NK-92 treated with Interleukin-12 subunit alpha and Interleukin-12 subunit beta, amount 100 ng/mL, for 24 hours (cell line): Measurements from ENCODE around the gene TMEM217.
"Not testable (repeated sequence)": the region's sequence is repeated elsewhere in the genome, so short reads cannot be mapped to it uniquely, and the experiment has no call there.

Experiments used
- DNase-seq: peaks from one replicate; lab custom pipeline; 2025; lab: John Stamatoyannopoulos, UW

Gene TMEM217

DNA sequence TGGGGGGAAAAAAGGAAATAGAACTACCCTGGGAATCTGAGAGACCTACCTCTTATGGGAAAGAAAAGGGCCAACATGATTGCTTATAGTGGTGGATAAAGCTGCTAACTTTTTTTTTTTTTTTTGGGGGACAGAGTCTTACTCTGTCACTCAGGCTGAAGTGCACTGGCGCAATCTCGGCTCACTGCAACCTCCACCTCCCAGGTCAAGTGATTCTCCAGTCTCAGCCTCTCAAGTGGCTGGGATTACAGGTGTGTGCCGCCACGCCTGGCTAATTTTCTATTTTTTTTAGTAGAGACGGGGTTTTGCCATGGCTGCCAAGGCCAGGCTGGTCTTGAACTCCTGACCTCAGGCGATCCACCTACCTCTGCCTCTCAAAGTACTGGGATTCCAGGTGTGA lies 39.9 kb downstream of the TMEM217 start:
- DNase-seq: no peak

DNA sequence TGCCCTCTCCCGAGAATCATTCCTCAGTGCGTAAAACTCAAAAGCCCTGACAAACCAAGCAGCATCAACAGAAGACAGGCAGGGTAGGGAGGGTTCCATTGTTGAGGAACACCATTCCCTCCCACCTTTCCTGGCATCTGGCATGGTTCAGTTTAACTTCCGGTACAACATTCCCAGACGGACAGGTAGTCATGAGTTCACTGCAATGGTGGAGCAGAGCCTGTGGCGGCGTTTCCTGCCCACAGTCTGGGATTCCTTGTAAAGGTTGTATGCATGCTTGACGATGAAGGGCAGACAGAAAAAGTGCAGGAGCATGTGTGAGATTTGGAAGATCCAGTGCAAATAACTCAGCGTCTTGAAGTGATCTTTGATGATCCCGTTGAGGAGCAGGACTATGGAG lies 45.7 kb downstream of the TMEM217 start:
- no peak for DNase-seq

DNA sequence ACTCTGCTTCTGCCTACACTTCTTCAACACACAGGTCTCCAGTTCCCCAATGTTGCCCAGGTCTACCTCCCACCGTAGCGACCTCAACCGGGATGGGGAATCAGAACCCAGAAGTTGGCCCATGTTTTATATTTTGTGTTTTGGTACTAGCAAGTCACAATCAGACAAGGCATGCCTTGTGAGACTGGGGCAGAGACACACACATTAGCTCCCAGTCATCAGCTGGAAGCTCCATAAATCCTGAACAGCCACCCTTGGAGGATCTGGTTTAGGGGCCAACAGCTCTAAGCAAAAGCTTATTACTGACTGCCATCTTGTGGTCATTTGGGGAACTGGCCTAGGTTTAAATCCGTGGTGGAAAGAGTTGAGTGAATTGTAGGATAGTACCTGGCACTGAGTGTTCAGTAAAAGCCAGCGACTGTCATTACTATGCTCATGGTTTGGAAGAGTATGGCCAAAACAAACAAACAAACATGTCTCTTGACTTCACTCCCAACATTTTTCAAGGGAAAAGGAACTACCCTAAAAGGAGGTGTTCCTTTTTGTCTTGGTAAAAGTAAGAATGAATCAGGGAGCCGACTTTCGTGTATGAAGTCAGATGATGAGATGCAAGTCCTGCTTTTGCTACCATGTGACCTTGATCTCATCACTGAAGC lies 47.5 kb downstream of the TMEM217 start:
- DNase-seq: peak; percentile 54

DNA sequence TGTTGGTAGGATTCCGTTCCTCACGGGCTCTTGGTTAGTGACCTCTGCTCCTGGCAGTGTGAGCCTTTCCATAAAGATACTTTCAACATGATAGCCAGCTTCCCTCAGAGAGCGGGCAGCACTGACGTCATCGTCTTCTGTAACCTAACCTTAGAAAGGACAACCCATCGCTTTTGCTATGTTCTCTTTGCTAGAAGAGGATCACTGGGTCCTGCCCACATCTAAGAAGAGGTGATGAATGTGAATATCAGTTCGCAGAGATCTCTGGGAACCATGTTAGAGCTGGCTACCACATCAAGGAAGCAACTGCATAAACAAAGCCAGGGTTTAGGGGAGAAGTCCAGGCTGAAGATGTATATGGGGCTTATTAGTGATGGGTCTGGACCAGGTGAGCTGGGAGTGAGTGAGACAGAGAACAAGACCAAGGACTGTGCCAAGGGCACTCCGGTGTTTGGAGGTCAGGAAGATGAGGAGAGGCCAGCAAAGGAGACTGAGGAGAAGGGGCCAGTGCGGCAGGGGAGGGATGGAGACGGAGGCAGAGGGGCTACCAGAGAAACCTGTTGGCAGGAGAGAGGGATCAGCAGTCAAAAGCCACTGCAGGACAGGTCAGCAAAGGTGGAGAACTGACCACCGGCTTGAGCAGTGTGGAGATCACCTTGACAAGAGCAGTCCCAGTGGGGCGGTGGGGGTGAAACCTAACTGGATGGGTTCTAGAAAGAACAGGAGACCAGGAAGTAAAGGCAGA lies 48.3 kb downstream of the TMEM217 start:
- DNase-seq: no peak

DNA sequence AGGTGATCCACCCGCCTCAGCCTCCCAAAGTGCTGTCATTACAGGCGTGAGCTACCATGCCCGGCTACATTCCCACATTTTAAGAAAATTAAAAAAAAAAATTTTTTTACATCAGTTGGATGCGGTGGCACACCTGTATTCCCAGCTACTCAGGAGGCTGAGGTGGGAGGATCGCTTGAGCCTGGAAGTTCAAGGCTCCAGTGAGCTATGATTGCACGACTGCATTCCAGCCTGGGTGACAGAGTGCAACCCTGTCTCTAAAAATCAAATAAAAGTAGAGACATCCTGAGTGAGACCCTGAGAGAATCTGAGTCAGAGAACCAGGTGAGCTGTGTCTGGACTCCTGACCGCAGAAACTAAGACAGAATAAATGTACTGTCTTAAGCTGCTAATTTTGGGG lies 49.2 kb downstream of the TMEM217 start:
- DNase-seq: no peak

DNA sequence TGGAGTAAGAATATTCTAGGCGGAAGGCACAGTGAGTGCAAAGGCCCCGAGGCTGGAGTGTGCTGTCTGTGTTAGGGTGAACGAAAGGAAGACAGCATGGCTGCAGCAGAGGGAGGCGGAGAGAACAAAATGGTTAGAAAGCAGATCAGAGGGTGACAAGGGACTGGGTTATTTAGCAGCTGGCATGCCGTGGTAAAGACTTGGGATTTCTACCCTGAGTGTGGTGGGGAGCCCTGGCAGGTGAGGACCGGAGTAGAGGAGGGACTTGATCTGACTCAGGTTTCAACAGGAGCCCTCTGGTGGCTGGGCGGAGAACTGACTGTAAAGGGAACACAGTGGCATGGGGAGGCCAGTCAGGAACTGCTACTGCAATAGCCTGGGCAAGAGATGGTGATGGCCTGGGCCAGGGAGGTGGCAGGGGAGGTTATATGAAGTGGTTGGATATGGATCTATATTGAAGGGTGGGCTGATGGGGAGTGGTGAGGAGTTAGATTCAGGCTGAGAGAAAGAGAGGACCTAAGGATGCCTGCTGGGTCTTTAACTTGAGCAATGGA lies 50.0 kb downstream of the TMEM217 start:
- peak; percentile 90 for DNase-seq

DNA sequence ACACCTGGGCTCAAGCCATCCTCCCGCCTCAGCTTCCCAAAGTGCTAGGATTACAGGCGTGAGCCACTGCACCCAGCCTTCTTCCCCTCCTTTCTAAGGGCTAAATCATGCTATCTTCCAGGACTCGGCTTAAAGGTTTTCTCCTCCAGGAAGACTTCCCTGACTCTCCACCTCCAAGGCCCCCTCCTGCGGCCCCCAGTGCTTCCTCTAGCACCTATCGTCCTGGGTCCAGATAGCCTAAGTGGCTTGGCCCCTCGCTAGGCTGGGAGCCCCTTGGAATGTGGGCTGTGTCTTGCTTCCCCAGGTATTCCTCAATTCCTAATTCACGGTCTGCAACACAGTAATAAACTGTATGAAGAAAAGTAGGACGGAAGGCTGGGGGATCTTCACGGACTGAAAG lies 51.3 kb downstream of the TMEM217 start:
- DNase-seq: no peak

DNA sequence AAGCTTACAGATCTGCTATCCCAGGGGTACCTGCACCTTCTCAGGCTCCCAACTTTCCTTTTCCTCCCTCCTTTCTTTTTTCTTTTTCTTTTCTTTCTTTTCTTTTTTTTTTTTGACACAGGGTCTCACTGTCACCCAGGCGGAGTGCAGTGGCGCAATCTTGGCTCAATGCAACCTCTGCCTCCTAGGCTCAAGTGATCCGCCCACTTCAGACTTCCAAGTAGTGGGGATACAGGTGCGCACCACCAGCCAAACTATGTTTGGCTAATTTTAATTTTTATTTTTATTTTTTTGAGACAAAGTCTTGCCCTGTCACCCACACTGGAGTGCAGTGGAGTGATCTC lies 52.0 kb downstream of the TMEM217 start:
- DNase-seq: no peak

DNA sequence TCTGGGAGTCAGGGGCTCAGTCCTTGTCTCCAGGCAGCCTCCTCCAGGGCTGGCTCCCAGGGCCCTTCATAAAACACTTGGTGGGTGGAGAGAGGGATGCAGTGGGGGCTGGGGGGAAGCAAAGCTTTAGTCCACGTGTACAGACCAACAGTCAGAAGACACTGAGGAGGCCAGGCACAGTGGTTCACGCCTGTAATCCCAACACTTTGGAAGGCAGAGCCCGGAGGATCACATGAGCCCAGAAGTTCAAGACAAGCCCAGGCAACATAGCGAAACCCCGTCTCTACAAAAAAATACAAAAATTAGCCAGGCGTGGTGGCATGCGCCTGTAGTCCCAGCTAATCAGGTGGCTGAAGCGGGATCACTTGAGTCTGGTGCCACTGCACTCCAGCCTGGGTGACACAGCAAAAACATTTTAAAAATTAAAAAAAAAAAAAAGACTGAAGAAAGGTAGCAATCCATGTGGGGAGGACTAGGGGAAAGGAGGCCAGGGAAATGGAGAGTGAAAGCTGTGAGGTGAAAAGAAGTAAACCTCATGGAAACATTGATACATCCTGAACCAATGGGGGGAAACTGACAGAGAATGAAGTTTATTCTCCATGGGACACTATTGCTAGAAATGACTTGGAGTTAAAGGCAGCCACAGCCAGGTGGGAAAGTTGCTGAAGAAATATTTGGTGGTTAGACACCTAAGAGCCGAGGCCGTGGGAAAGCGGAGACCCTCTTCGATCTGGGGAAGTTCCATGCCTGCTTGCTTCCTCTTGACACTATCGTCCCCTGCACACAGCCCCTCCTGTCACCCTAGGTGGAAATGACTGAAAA lies 52.6 kb downstream of the TMEM217 start:
- DNase-seq: no peak

DNA sequence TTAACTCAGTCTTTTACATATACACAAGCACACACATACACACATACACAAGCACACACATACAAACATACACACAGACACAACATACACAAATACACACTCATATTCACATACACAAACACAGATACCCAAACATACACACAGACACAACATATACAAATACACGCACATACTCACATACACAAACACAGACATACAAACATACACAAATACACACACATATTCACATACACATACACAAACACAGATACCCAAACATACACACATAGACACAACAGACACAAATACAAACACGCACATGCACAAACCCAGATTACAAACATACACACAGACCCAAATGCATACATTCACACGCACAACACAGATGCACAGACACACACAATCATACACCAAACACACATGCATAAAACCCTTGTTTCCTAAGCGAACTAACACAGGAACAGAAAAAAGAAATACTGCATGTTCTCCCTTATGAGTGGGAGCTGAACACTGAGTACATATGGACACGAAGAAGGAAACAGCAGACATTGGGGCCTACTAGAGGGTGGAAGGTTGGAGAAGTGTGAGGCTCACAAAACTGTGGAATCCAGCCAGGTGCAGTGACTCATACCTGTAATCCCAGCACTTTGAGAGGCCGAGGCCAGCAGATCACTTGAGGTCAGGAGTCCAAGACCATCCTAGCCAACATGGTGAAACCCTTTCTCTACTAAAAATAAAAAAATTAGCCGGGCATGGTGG lies 53.8 kb downstream of the TMEM217 start:
- no peak for DNase-seq

DNA sequence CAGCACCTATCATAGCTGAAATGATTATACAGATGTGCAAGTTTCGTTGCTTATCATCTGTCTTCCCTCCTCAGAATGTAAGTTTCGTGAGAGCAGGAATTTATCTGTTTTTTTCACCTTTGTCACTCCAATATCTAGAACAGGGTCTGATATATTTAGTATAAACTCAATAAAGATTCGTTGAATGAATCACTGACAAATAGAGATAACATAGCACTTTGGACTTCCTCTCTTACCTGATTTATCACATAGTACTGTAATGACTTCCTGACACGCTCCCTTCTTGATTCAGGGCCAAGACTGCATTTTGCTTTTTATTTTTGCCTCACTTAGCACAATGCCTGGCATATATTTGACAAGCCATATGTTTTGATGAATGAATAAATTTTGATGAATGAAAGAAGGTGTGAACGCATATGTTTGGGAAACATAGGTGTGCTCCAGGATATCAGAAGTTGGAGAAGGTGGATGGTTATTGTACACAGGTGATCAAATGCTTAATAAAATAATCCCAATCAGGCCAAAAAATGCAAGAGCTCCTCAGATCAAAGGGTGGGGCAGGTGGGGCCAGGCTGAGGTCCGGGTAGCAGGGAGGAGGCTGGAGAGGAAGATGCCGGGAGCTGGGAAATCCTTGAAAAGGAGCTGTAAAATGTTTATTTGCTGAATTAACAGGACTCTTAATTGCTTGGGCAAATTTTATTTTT lies 55.0 kb downstream of the TMEM217 start:
- no peak for DNase-seq

DNA sequence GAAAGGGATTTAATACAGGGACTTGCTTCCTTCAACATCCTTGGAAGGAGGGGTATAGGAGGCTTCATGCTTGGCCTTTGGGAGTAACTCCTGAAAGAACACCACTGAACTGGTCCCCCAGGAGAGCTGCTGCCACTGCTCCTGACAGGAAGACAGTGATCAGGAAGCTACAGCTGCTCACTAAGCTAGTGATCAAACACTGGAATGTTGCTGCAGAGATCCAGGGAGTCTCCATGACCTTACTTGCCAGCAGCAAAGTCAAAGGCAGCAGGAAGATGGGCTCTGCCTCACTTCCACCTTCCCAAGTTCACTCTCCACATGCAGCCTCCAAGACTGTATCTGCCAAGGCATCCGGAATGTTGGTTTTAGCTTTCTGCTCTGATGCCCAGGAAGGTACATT lies 56.2 kb downstream of the TMEM217 start:
- DNase-seq: no peak

DNA sequence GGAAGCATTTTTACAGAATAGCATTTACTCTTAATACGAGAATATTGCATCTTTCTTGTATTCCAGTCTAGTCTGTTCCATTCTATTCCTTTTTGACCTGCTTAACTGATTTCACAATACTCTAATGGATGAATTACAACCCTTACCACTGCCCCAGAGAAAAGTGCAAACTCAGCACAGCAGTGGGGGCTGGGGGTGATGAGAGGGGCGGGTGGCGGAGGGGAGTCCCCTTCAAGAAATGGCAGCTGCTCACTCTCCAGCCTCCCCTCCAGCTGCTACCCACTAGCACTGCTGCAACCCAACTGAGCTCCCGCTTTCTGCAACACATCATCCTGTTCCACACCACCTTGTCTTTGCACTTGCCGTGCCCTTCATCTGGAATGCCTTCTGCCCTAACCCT lies 57.9 kb downstream of the TMEM217 start:
- no peak for DNase-seq

DNA sequence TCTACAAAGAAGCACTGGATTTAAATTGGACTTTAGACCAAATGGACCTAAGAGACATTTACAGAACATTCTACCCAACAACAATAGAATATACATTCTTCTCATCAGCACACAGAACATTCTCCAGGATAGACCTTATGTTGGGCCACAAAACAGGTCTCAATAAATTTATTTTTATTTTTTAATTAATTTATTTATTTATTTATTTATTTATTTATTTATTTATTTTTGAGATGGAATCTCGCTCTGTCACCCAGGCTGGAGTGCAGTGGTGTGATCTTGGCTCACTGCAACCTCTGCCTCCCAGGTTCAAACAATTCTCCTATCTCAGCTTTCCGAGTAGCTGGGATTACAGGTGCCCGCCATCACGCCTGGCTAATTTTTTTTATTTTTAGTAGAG lies 61.5 kb downstream of the TMEM217 start:
- DNase-seq: not testable (repeated sequence)

DNA sequence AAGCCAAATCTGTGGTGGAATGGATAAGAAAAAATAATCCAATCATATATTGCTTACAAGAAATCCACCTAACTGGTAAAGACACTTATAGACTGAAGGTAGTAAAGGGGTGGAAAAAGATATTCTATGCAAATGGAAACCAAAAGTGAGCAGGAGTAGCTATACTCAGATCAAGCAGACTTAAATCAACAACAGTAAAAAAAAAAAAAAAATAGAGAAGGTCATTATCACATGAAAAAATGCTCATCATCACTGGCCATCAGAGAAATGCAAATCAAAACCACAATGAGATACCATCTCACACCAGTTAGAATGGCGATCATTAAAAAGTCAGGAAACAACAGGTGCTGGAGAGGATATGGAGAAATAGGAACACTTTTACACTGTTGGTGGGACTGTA lies 63.1 kb downstream of the TMEM217 start:
- not testable (repeated sequence) for DNase-seq

DNA sequence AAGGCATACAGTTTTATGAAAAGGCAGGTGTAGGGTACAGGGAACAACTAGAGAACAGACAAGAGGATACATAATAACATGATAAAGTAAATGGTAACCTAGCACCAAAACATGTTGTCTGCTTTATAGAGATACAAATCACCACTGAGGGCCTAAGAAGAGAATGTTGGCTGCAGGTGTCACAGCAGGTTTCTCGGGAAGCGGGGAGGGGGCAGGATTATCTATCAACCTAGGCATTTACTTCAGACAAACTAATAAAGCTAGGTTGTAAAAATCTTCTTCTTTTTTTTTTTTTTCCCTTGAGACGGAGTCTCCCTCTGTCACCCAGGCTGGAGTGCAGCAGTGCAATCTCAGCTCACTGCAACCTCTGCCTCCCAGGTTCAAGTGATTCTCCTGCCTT lies 65.3 kb downstream of the TMEM217 start:
- DNase-seq: no peak

DNA sequence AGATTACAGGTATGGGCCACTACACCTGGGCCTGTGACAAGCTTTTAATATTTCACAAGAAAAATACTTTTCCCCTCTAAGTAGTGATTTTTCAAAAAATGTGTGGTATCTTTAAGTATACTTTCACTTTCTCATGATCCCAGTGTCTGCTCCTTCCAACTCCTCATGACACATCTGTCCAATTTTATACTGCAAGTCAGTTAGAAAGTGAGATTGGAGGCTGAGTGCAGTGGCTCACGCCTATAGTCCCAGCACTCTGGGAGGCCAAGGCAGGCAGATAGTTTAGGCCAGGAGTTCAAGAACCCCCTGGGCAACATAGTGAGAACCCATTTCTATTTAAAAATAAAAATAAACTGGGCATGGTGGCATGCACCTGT lies 67.8 kb downstream of the TMEM217 start:
- DNase-seq: no peak

DNA sequence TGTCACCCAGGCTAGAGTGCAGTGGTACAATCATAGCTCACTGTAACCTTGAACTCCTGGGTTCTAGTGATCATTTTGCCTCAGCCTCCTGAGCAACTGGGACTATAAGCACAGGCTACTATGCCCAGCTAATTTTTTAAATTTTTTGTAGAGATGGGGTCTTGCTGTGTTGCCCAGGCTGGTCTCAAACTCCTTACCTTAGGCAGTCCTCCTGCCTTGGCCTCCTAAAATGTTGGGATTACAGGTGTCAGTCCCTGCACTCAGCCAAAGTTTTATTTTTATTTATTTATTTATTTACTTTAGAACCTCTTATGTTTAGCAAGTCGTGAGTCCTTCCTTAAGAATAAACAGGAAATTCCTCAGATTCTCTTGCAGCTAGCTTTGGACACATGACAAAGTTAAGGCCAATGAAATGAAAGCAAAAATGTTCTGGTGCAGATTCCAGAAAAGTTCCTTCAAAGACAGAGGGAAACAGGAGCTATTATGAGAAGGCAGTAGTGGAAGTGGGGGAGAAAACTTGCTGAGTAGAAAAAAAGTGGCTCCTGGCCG lies 68.9 kb downstream of the TMEM217 start:
- no peak for DNase-seq

DNA sequence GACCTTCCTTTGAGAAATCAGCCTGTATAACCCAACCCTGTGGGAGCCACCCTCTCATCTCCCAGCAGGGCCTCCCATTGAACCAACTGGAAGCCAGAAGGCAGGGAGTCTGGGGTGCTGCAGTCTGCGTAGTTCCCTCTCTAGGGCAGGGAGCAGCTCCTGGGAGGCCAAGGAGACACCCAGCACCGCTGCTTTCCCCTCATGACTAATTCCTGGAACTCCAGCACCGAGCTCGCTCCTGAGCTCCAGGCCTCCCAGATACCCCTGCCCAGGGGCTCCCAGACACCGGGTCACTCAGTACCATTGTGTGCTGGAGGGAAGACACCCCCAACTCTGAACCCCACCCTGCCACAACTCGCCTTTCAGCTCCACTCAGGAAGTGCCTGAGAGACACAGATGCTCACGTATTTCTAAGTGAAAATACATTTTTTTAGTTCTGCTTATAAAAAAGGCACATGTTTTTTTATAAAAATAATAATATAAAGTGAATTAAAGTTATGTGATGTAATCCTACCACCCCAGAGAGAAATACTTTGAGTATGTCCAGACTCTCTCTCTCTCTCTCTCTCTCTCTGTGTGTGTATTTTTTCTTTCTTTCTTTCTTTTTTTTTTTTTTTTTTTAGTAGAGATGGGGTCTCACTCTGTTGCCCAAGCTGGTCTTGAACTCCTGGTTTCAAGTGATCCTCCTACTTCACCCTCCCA lies 70.5 kb downstream of the TMEM217 start:
- no peak for DNase-seq

DNA sequence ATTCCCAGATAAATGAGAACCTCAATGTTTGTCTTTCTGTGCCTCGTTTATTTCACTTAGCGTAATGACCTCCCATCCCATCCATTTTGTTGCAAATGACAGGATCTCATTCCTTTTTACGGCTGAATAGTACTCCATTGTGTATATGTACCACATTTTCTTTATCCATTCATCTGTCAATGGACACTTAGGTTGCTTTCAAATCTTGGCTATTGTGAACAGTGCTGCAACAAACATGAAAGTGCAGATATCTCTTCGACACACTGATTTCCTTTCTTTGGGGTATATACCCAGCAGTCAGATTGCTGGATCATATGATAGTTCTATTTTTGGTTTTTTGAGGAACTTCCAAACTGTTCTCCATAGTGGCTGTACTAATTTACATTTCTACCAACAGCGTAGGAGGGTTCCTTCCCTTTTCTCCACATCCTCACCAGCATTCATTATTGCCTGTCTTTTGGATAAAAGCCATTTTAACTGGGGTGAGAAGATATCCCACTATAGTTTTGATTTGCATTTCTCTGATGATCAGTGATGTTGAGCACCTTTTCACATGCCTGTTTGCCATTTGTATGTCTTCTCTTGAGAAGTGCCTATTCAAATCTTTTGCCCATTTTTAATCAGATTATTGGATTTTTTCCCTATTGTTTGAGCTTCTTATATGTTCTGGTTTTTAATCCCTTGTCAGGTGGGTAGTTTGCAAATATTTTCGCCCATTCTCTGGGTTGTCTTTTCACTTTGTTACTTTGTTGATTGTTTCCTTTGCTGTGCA lies 71.8 kb downstream of the TMEM217 start:
- DNase-seq: not testable (repeated sequence)
